Measurements from ENCODE around the gene DAPK1. TPM values are rescaled to one million over a fixed set of nuclear protein-coding genes. Genes with fewer than 3 reads are reported as not detected.
A peak's percentile ranks its signal among the peaks of the same experiment; 100 is the strongest.

The DAPK1 gene
- 1 to 10 TPM in 1 of 2 experiments, under 1 TPM in 1; 0.55 to 1.9 TPM for total RNA-seq
- under 1 TPM in 1 of 3 donors, not detected in 2; 0.55 TPM for polyA plus RNA-seq
- total RNA-seq: 0 to 1.4 (median 0.74) reads per million in 6 experiments

- POLR2A ChIA-PET: no interaction called here
- Mint-ChIP-seq H3K4me3 (peak within 1 kb of the TSS in 8 of 10 donors; percentile 42 to 76 (median 60)), H3K9me3 (no peaks in the 10 kb centered on the region), H3K36me3 (no peaks in the 10 kb centered on the region), H3K27me3 (peaks cover 29 to 54% (median 36%) of the 10 kb centered on the region in 5 donors), H3K4me1 (peaks cover 0 to 38% (median 8%) of the 10 kb centered on the region in 4 donors), H3K27ac (no peak within 1 kb of the TSS)
- ATAC-seq (peak; percentile 20 to 33), DNase-seq (no peak)
Observed at GRCh38 chr9:87497604-87498045, at the start of gene DAPK1. TSS of gene DAPK1 (plus strand) at chr9:87497867. CDS start at chr9:87499078, 1,211 bp downstream.

GRCh38 chr9:87451149-87451548 lies 46.5 kb upstream of the DAPK1 start:
- Mint-ChIP-seq H3K9me3 (peaks cover 0 to 14% (median 7%) of the 10 kb centered on the region in 9 donors), H3K27me3 (peaks cover 0 to 7% (median 1%) of the 10 kb centered on the region in 5 donors), H3K4me1 (peaks cover 2 to 9% (median 5%) of the 10 kb centered on the region in 4 donors), H3K27ac (no peak overlapping the region), H3K36me3 (peaks cover 0 to 7% (median 0%) of the 10 kb centered on the region in 3 donors), H3K4me3 (no peak overlapping the region)
- POLR2A ChIA-PET: no interaction called here
- ATAC-seq (no peak), DNase-seq (no peak)

- no peak for ATAC-seq
- Mint-ChIP-seq H3K9me3 (peaks cover 0 to 24% (median 9%) of the 10 kb centered on the region in 9 donors), H3K4me1 (no peaks in the 10 kb centered on the region), H3K36me3 (peaks cover 0 to 9% (median 0%) of the 10 kb centered on the region in 3 donors), H3K4me3 (no peak overlapping the region), H3K27me3 (peaks cover 0 to 4% (median 3%) of the 10 kb centered on the region in 5 donors), H3K27ac (no peak overlapping the region)
- no peak for DNase-seq
- POLR2A ChIA-PET: no interaction called here
Observed at GRCh38 chr9:87455407-87455806, 42.3 kb upstream of the DAPK1 start.

GRCh38 chr9:87461256-87461655 lies 36.4 kb upstream of the DAPK1 start:
- ATAC-seq (no peak), DNase-seq (no peak)
- H3K4me1 Mint-ChIP-seq: peaks cover 0 to 7% (median 0%) of the 10 kb centered on the region in 4 donors
- peaks cover 0 to under 1% (median 0%) of the 10 kb centered on the region in 3 donors for H3K36me3 Mint-ChIP-seq
- H3K4me3 Mint-ChIP-seq: no peak overlapping the region
- no peak overlapping the region for H3K27ac Mint-ChIP-seq
- POLR2A ChIA-PET: no interaction called here
- peaks cover 0 to 3% (median 0%) of the 10 kb centered on the region in 5 donors for H3K27me3 Mint-ChIP-seq
- H3K9me3 Mint-ChIP-seq: peaks cover 0 to 13% (median 4%) of the 10 kb centered on the region in 9 donors

DNA sequence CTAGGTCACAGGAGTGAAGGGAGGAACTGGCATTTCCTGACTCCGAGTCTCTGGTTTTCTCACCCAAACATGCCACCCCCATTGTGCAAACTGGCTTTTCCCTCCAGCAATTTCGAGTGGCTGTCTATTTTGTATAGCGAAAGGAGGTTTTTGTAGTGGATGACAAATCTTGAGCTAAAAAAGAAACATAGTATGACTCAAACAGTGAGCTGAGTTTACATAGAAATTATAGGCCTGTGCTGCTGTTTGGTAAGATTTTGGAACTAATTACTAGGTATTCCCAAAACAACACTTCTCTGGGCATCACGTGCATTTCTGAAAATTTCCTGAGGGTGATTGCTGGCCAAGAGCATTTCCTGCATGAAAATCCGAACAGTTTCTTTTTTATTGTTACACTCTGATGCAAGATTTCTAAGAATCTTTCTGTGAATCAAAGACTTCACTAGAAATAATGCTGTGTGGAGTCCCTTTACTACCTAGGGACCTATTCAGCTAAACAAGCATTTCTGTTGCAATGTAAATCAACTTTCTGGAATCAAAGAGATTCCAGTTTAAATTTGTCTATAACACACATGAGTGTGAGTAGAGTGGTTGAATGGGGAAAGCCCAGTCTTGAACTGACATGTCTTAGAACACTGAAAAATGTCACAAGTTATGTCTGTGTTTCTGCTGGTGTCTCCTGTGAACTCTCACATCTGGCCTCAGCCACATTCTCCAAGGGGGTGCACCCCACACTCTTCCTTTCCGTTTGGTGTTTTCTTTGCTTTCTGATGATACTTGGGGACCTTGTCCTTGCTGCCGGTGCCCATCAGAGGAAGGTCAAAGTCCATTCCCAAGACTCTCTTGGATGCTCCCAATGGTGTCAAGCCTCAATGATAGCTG lies 33.3 kb upstream of the DAPK1 start:
- H3K4me3 Mint-ChIP-seq: no peak overlapping the region
- peaks cover 0 to 7% (median 0%) of the 10 kb centered on the region in 4 donors for H3K4me1 Mint-ChIP-seq
- peaks cover 0 to 1% (median 0%) of the 10 kb centered on the region in 5 donors for H3K27me3 Mint-ChIP-seq
- POLR2A ChIA-PET: no interaction called here
- no peak for ATAC-seq
- DNase-seq: no peak
- H3K27ac Mint-ChIP-seq: peak overlapping the region in 1 of 10 donors; percentile 84
- H3K36me3 Mint-ChIP-seq: peaks cover 0 to 3% (median 0%) of the 10 kb centered on the region in 3 donors
- no peaks in the 10 kb centered on the region for H3K9me3 Mint-ChIP-seq

GRCh38 chr9:87464992-87465378 lies 32.7 kb upstream of the DAPK1 start:
- peaks cover 0 to 7% (median 0%) of the 10 kb centered on the region in 4 donors for H3K4me1 Mint-ChIP-seq
- POLR2A ChIA-PET: no interaction called here
- no peak for ATAC-seq
- no peaks in the 10 kb centered on the region for H3K9me3 Mint-ChIP-seq
- no peak for DNase-seq
- no peak overlapping the region for H3K4me3 Mint-ChIP-seq
- H3K27ac Mint-ChIP-seq: peak overlapping the region in 1 of 10 donors; percentile 84
- H3K27me3 Mint-ChIP-seq: no peaks in the 10 kb centered on the region
- peaks cover 0 to 3% (median 0%) of the 10 kb centered on the region in 3 donors for H3K36me3 Mint-ChIP-seq

GRCh38 chr9:87465816-87466215 lies 31.9 kb upstream of the DAPK1 start:
- peak overlapping the region in 1 of 10 donors; percentile 9 for H3K27ac Mint-ChIP-seq
- POLR2A ChIA-PET: no interaction called here
- no peak overlapping the region for H3K4me3 Mint-ChIP-seq
- no peak for DNase-seq
- peaks cover 0 to 7% (median 0%) of the 10 kb centered on the region in 4 donors for H3K4me1 Mint-ChIP-seq
- peaks cover 0 to 4% (median 0%) of the 10 kb centered on the region in 5 donors for H3K27me3 Mint-ChIP-seq
- H3K36me3 Mint-ChIP-seq: peaks cover 0 to 3% (median 0%) of the 10 kb centered on the region in 3 donors
- no peaks in the 10 kb centered on the region for H3K9me3 Mint-ChIP-seq
- no peak for ATAC-seq

GRCh38 chr9:87467187-87467586 lies 30.5 kb upstream of the DAPK1 start:
- Mint-ChIP-seq H3K27me3 (peaks cover 0 to 4% (median 0%) of the 10 kb centered on the region in 5 donors), H3K4me1 (peaks cover 0 to 7% (median 0%) of the 10 kb centered on the region in 4 donors), H3K36me3 (peaks cover 0 to 3% (median 0%) of the 10 kb centered on the region in 3 donors), H3K4me3 (no peak overlapping the region), H3K27ac (no peak overlapping the region), H3K9me3 (no peaks in the 10 kb centered on the region)
- DNase-seq (no peak), ATAC-seq (no peak)
- POLR2A ChIA-PET: no interaction called here

- Mint-ChIP-seq H3K27me3 (peaks cover 0 to 4% (median 0%) of the 10 kb centered on the region in 5 donors), H3K4me1 (peaks cover 0 to under 1% (median 0%) of the 10 kb centered on the region in 4 donors), H3K27ac (no peak overlapping the region), H3K4me3 (no peak overlapping the region), H3K9me3 (no peaks in the 10 kb centered on the region), H3K36me3 (peaks cover 0 to 3% (median 0%) of the 10 kb centered on the region in 3 donors)
- DNase-seq (no peak), ATAC-seq (no peak)
- POLR2A ChIA-PET: no interaction called here
Observed at GRCh38 chr9:87469793-87470465, 27.7 kb upstream of the DAPK1 start.

- no peak overlapping the region for H3K4me3 Mint-ChIP-seq
- POLR2A ChIA-PET: no interaction called here
- H3K4me1 Mint-ChIP-seq: no peaks in the 10 kb centered on the region
- peaks cover 0 to 4% (median 0%) of the 10 kb centered on the region in 5 donors for H3K27me3 Mint-ChIP-seq
- DNase-seq (no peak), ATAC-seq (no peak)
- H3K27ac Mint-ChIP-seq: no peak overlapping the region
- peaks cover 0 to 3% (median 0%) of the 10 kb centered on the region in 3 donors for H3K36me3 Mint-ChIP-seq
- H3K9me3 Mint-ChIP-seq: no peaks in the 10 kb centered on the region
Observed at GRCh38 chr9:87471746-87472145, 25.9 kb upstream of the DAPK1 start.

DNA sequence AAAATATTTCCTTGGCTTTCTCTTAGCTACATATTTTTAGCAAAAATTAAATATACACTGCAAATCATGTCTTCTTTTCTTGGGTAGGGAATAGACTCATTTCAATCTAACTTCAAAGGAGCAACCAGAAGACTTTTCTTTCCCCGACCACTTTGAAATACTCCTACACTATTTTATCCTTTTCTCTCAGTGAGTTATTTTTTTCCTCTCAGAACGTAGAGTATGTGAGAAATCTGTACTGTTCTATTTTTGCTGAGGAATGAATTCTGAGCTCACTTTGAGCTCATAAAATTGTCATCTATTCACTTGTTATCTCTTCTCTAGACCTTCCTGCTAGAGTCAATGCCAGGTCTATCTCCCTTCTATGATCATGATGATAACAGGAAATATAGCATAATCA lies 22.2 kb upstream of the DAPK1 start:
- DNase-seq: no peak
- Mint-ChIP-seq H3K27me3 (peaks cover 0 to under 1% (median 0%) of the 10 kb centered on the region in 5 donors), H3K27ac (no peak overlapping the region), H3K9me3 (no peaks in the 10 kb centered on the region), H3K36me3 (no peaks in the 10 kb centered on the region), H3K4me3 (no peak overlapping the region), H3K4me1 (peaks cover 0 to 10% (median 2%) of the 10 kb centered on the region in 4 donors)
- no peak for ATAC-seq
- POLR2A ChIA-PET: no interaction called here

DNA sequence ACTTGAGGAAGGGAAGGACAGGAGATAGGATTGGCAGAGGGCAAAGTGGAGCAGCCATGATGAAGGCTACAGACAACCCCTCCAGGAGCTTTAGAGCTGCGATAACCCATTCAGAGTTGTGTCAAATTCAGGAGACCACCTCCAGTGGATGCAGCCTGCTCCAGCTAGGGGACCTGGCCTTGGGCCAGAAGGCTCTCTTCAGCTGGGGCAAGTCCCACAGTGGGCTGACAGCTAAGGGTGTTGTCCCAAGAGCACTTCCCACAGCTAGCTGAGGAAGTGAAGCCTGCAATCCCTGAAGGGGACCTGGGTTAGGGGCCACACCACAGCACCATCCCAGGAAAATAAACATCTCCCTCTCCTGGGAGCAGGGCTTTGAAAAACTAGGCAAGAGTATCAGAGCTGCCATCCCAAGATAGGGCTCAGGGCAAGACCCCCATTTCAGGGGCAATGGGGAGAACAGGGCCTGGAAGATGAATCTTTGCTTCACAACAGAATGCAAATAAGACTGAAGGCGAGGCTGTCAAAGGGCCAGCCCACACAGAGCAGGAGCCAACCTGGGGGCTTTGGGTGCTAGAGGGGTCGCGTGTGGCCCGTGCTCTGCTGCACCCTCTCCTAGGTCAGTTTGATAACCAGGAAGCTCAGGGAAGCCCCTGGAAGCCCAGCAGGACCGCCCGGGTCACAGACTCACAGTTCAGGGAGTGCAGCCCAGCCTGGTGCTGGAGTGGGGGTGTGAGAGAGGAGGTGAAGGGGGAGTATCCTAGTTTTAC lies 19.3 kb upstream of the DAPK1 start:
- H3K36me3 Mint-ChIP-seq: no peaks in the 10 kb centered on the region

More for the DNA sequence above, 19.3 kb upstream of the DAPK1 start:
- Mint-ChIP-seq H3K4me3 (no peak overlapping the region), H3K4me1 (peaks cover 0 to 10% (median 2%) of the 10 kb centered on the region in 4 donors), H3K9me3 (no peaks in the 10 kb centered on the region), H3K27ac (no peak overlapping the region), H3K27me3 (no peaks in the 10 kb centered on the region)
- ATAC-seq (no peak), DNase-seq (no peak)
- POLR2A ChIA-PET: no interaction called here
